H1 (cell line): ENCODE data around the gene SHISA9. TPM values are rescaled to one million over a fixed set of nuclear protein-coding genes. Genes with fewer than 3 reads are reported as not detected.

Source experiments
- CTCF ChIA-PET: fragments of 300-600 bp; sonication (Branson Sonifier 250); formaldehyde crosslinking; loops from one replicate; lab custom pipeline; 2021; ENCODE audit not compliant: partially characterized antibody; lab: Charles Lee
- POLR2A ChIA-PET: fragments of 300-600 bp; sonication (Branson Sonifier 250); formaldehyde crosslinking; loops from one replicate; lab custom pipeline; 2021; ENCODE audit warnings: inconsistent platforms; ENCODE audit not compliant: partially characterized antibody; lab: Charles Lee
- DNase-seq, 2 experiments: peaks; one replicate each; pipeline versions ENCODE4 v3.0.0 to v3.0.0-alpha.2; 2010 to 2022; ENCODE audit warnings: low spot score in 2 of 2, low read depth in 1 of 2, mixed read lengths in 1 of 2
- FAIRE-seq: peaks from 2 replicates; lab custom pipeline; 2011; peaks lifted over from hg19 to GRCh38; lab: Jason Lieb, UNC
- H2AFZ ChIP-seq: 2 replicates; pipeline ENCODE4 v1.8.1; 2012; ENCODE audit warnings: low read length, inconsistent platforms
- H2AK5ac ChIP-seq: 2 replicates; pipeline ENCODE4 v1.6.1; 2013; ENCODE audit warnings: low read depth, low read length
- H2BK120ac ChIP-seq: replicated peaks from 2 replicates; pipeline ENCODE3; 2013; ENCODE audit warnings: low read depth, low read length, inconsistent platforms
- H2BK12ac ChIP-seq: 2 replicates; pipeline ENCODE4 v1.6.1; 2013; ENCODE audit warnings: low read depth, low read length
- H2BK15ac ChIP-seq: 2 replicates; pipeline ENCODE4 v1.6.1; 2013; ENCODE audit warnings: low read length
- H2BK20ac ChIP-seq: 2 replicates; pipeline ENCODE4 v1.6.1; 2013; ENCODE audit warnings: low read length
- H2BK5ac ChIP-seq: 2 replicates; pipeline ENCODE4 v1.6.1; 2013; ENCODE audit warnings: low read depth, low read length
- H3K14ac ChIP-seq: 2 replicates; pipeline ENCODE4 v1.6.1; 2013; ENCODE audit warnings: inconsistent platforms; ENCODE audit not compliant: insufficient read length
- H3K18ac ChIP-seq: 2 replicates; pipeline ENCODE4 v1.6.1; 2013; ENCODE audit warnings: low read length; ENCODE audit errors: extremely low read depth
- H3K23ac ChIP-seq: 2 replicates; pipeline ENCODE4 v1.6.1; 2013; ENCODE audit warnings: inconsistent platforms; ENCODE audit not compliant: insufficient read length
- H3K23me2 ChIP-seq: 2 replicates; pipeline ENCODE4 v1.6.1; 2013; ENCODE audit warnings: low read depth, low read length
- H3K27ac ChIP-seq: 2 replicates; pipeline ENCODE4 v1.6.1; 2011; ENCODE audit warnings: low read depth, low read length, inconsistent platforms
- H3K27me3 ChIP-seq, 4 experiments: replicated peaks in 1 of 4; 1 replicate in 1 of 4; 2 replicates in 3 of 4; pipeline versions ENCODE4 v1.6.1 to v1.8.1; 2011 to 2013; ENCODE audit warnings: low read length in 3 of 4, mild to moderate bottlenecking in 3 of 4, inconsistent platforms in 2 of 4, mixed read lengths in 2 of 4, moderate library complexity in 1 of 4; ENCODE audit not compliant: control insufficient read depth in 3 of 4, insufficient read depth in 3 of 4; ENCODE audit errors: extremely low read depth in 1 of 4
- H3K36me3 ChIP-seq, 4 experiments: 2 replicates each; pipeline versions ENCODE4 v1.6.1 to v1.8.1; 2011 to 2013; ENCODE audit warnings: mild to moderate bottlenecking in 4 of 4, low read length in 3 of 4, moderate library complexity in 2 of 4, control low read depth in 1 of 4, inconsistent platforms in 1 of 4; ENCODE audit not compliant: insufficient read depth in 4 of 4, control insufficient read depth in 2 of 4
- H3K4ac ChIP-seq: replicated peaks from 2 replicates; pipeline ENCODE3; 2013; ENCODE audit warnings: low read length, low read depth, mixed read lengths, inconsistent platforms; ENCODE audit not compliant: insufficient read length
- H3K4me1 ChIP-seq, 4 experiments: replicated peaks in 1 of 4; 1 replicate in 1 of 4; 2 replicates in 3 of 4; pipeline versions ENCODE4 v1.6.1 to v1.8.1; 2011 to 2013; ENCODE audit warnings: low read length in 3 of 4, inconsistent platforms in 2 of 4, mixed read lengths in 1 of 4; ENCODE audit not compliant: insufficient read depth in 4 of 4, control insufficient read depth in 3 of 4
- H3K4me2 ChIP-seq, 2 experiments: 2 replicates each; pipeline versions ENCODE4 v1.6.1 to v1.8.1; 2011 to 2013; ENCODE audit warnings: low read depth in 2 of 2, low read length in 2 of 2, control low read depth in 1 of 2, inconsistent platforms in 1 of 2, mild to moderate bottlenecking in 1 of 2; ENCODE audit not compliant: insufficient read depth in 1 of 2
- H3K4me3 ChIP-seq, 4 experiments: fragments of 200-600, 300-600 bp in 1 of 4; sonication (generic), shearing (Covaris generic), sonication (Bioruptor Twin) in 1 of 4; 2 replicates each; pipeline versions ENCODE4 v1.5.1 to v1.8.1; 2011 to 2016; ENCODE audit warnings: low read length in 4 of 4, low read depth in 3 of 4, control low read depth in 2 of 4, inconsistent platforms in 2 of 4, mild to moderate bottlenecking in 2 of 4, mixed read lengths in 1 of 4, moderate library complexity in 1 of 4; ENCODE audit not compliant: insufficient read depth in 2 of 4; ENCODE audit errors: extremely low read depth in 1 of 4
- H3K56ac ChIP-seq: replicated peaks from 2 replicates; pipeline ENCODE3; 2013; ENCODE audit warnings: low read depth, mild to moderate bottlenecking, mixed read lengths, low read length, inconsistent platforms; ENCODE audit not compliant: insufficient read length
- H3K79me1 ChIP-seq: 2 replicates; pipeline ENCODE4 v1.6.1; 2013; ENCODE audit warnings: low read depth, low read length, control low read depth
- H3K79me2 ChIP-seq, 2 experiments: 2 replicates each; pipeline versions ENCODE4 v1.6.1 to v1.8.1; 2012 to 2013; ENCODE audit warnings: low read length in 2 of 2, mild to moderate bottlenecking in 2 of 2, inconsistent platforms in 1 of 2; ENCODE audit not compliant: insufficient read depth in 2 of 2, control insufficient read depth in 1 of 2
- H3K9ac ChIP-seq, 4 experiments: replicated peaks in 1 of 4; 1 replicate in 1 of 4; 2 replicates in 3 of 4; pipeline versions ENCODE4 v1.6.1 to v1.8.1; 2011 to 2013; ENCODE audit warnings: low read depth in 3 of 4, low read length in 3 of 4, control low read depth in 2 of 4, mild to moderate bottlenecking in 2 of 4, moderate library complexity in 2 of 4, inconsistent platforms in 1 of 4; ENCODE audit errors: extremely low read depth in 1 of 4
- H3K9me3 ChIP-seq, 2 experiments: 2 replicates each; pipeline versions ENCODE4 v1.6.1 to v1.8.1; 2012 to 2013; ENCODE audit warnings: mild to moderate bottlenecking in 2 of 2, moderate library complexity in 2 of 2, control low read depth in 1 of 2, inconsistent platforms in 1 of 2, low read depth in 1 of 2, low read length in 1 of 2, mixed read lengths in 1 of 2; ENCODE audit not compliant: insufficient read depth in 2 of 2
- H4K20me1 ChIP-seq, 2 experiments: replicated peaks in 1 of 2; 2 replicates each; pipeline versions ENCODE3 to v1.8.1; 2011 to 2013; ENCODE audit warnings: inconsistent platforms in 2 of 2, low read length in 2 of 2, mild to moderate bottlenecking in 1 of 2; ENCODE audit not compliant: insufficient read depth in 2 of 2, control insufficient read depth in 1 of 2
- H4K5ac ChIP-seq: 2 replicates; pipeline ENCODE4 v1.6.1; 2013; ENCODE audit warnings: low read length, low read depth, mixed read lengths, inconsistent platforms; ENCODE audit not compliant: insufficient read length
- H4K8ac ChIP-seq: 2 replicates; pipeline ENCODE4 v1.8.0; 2013; ENCODE audit warnings: mild to moderate bottlenecking, moderate library complexity, low read length, inconsistent platforms; ENCODE audit not compliant: insufficient read depth; ENCODE audit errors: extremely low read depth
- H4K91ac ChIP-seq: replicated peaks from 2 replicates; pipeline ENCODE3; 2013; ENCODE audit warnings: low read length, mixed read lengths, inconsistent platforms; ENCODE audit not compliant: insufficient read length
- EGR1 ChIP-seq: IDR thresholded peaks from 2 replicates; pipeline ENCODE4 v1.6.1; 2011; ENCODE audit warnings: low read depth, low read length, borderline replicate concordance
- FOSL1 ChIP-seq: IDR thresholded peaks from 2 replicates; pipeline ENCODE4 v1.6.1; 2011; ENCODE audit warnings: mild to moderate bottlenecking, low read depth, low read length, moderate library complexity; ENCODE audit not compliant: insufficient read depth
- JUND ChIP-seq: IDR thresholded peaks from 2 replicates; pipeline ENCODE4 v1.6.1; 2011; ENCODE audit warnings: mild to moderate bottlenecking, improper control_type of control experiment, low read length
- KDM1A ChIP-seq: fragments of 200-600, 300-600 bp; sonication (generic); IDR thresholded peaks from 2 replicates; pipeline ENCODE4 v1.7.1; 2016; ENCODE audit warnings: mild to moderate bottlenecking, low read length, borderline replicate concordance
- POU5F1 ChIP-seq: IDR thresholded peaks from 2 replicates; pipeline ENCODE4 v1.6.1; 2011; ENCODE audit warnings: low read depth, mild to moderate bottlenecking, low read length, moderate library complexity
- RBBP5 ChIP-seq: IDR thresholded peaks from 2 replicates; pipeline ENCODE4 v1.7.1; 2012; ENCODE audit warnings: low read depth, mild to moderate bottlenecking, inconsistent platforms, low read length, moderate library complexity, borderline replicate concordance
- SIRT6 ChIP-seq: IDR thresholded peaks from one replicate; pipeline ENCODE4 v1.7.1; 2012; ENCODE audit warnings: low read length, inconsistent platforms
- WGBS, 2 experiments: shearing (Covaris generic) in 1 of 2; methylation state at CpG; one replicate each; pipeline versions ENCODE4 v1.1.6 to v1.1.7; 2013 to 2015; ENCODE audit warnings: low lambda C conversion rate in 2 of 2, mixed read lengths in 2 of 2, inconsistent platforms in 1 of 2, low coverage in 1 of 2, missing lambda C conversion rate in 1 of 2; ENCODE audit not compliant: insufficient replicate concordance in 2 of 2, insufficient coverage in 1 of 2, insufficient read length in 1 of 2; ENCODE audit errors: extremely low coverage in 1 of 2, missing lambda C conversion rate in 1 of 2; 5-methylcytosine and 5-hydroxymethylcytosine counted together
- long read RNA-seq, 2 experiments: library from RNA in 1 of 2; library from capped mRNA in 1 of 2; stranded (forward); transcript quantifications; one replicate each; pipeline ENCODE4 v2.0.0, GENCODE V29; 2021; ENCODE audit warnings: inconsistent platforms in 1 of 2
- polyA minus RNA-seq, 3 experiments: library from RNA; depleted of rRNA, polyadenylated mRNA; stranded (reverse); fragments of >200 nt; gene quantifications; 1 replicate in 2 of 3; 2 replicates in 1 of 3; pipeline ENCODE4 v1.2.3, GENCODE V29; 2011
- polyA plus RNA-seq, 7 experiments: library from polyadenylated mRNA; depleted of rRNA in 3 of 7; stranded (reverse) in 5 of 7; unstranded in 2 of 7; fragments of >200 nt in 5 of 7; fragments of 200-250 nt in 2 of 7; gene quantifications; 1 replicate in 5 of 7; 2 replicates in 1 of 7; 4 replicates in 1 of 7; pipeline versions ENCODE4 v1.2.1 to v1.2.3, GENCODE V29; 2011 to 2013; ENCODE audit warnings: missing spikeins in 2 of 7, mixed read lengths in 2 of 7
- total RNA-seq: library from RNA; stranded (reverse); fragmentation: NEBNext Ultra II Directional; extraction: Animal tissue kit (Norgen Biotek cat#: 25700); gene quantifications from 2 replicates; pipeline ENCODE4 v1.2.1, GENCODE V29; 2021

The SHISA9 gene
- total RNA-seq, result 39.8 and 41.9 TPM in 2 replicates
- 25.6 and 28.7 TPM in 2 replicates for polyA plus RNA-seq (2011; rRNA removed)
- polyA plus RNA-seq (2011; cell fraction: cytosol; rRNA removed), result 18.3 TPM
- 29.4 TPM for polyA plus RNA-seq (2011; cell fraction: nucleus; rRNA removed)
- polyA plus RNA-seq (2012, experiment 1 of 2), result 13.7 to 20.8 TPM (median 17.4 TPM) in 4 replicates
- polyA plus RNA-seq (2012, experiment 2 of 2), result 6.6 TPM
- polyA plus RNA-seq (2013, experiment 1 of 2), result 22.3 TPM
- 26.4 TPM for polyA plus RNA-seq (2013, experiment 2 of 2)
- polyA minus RNA-seq (2011; rRNA and poly(A)+ RNA removed), result 31.8 and 36.5 TPM in 2 replicates
- 41.0 TPM for polyA minus RNA-seq (2011; cell fraction: cytosol; rRNA and poly(A)+ RNA removed)
- polyA minus RNA-seq (2011; cell fraction: nucleus; rRNA and poly(A)+ RNA removed), result 93.2 TPM
- long read RNA-seq, experiment 1, full-length matches to known transcripts, result 4 of 31 reads
- long read RNA-seq, experiment 1, partial matches to known transcripts, result 12 of 31 reads
- long read RNA-seq, experiment 1, other reads (novel, unspliced or antisense), result 15 of 31 reads
- long read RNA-seq, experiment 2, partial matches to known transcripts, result 0 of 6 reads
- long read RNA-seq, experiment 2, other reads (novel, unspliced or antisense), result 6 of 6 reads

DNA sequence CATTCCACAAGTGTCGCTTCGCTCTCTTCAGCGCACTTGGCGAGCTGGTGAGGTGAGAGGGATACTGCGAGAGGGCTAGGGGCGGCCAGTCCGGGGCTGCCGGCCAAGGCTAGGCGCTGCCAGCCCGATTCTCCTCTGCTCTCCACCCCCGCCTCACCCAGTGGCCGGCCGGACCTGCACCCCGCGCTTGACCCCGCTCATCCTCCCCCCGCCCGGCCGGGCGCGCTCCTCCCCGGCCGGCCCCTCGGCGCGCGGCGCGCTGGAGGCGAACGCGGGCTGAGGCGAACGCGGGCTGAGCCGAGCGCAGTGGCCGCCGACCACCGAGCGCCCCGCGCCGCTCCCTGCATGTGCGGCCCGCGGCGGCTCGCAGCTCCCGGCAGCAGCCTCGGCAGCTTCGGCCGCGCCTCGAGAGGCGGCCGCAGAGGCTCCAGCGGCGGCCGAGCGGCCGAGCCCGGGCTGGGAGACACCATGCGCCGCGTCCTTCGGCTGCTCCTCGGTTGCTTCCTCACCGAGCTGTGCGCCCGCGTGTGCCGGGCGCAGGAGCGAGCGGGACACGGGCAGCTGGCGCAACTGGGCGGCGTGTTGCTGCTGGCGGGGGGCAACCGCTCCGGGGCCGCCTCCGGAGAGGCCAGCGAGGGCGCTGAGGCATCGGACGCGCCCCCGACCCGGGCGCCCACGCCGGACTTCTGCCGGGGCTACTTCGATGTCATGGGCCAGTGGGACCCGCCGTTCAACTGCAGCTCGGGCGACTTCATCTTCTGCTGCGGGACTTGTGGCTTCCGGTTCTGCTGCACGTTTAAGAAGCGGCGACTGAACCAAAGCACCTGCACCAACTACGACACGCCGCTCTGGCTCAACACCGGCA is at the start of gene SHISA9:
Gene SHISA9, plus strand, starts transcription at position 2 of the 865 bp plus-strand sequence.
- peak within 1 kb of the TSS; percentile 51 to 84 (median 64) for H3K9ac ChIP-seq
- H2AK5ac ChIP-seq, result no peak within 1 kb of the TSS
- peak within 1 kb of the TSS; percentile 76; the same call in 1 of the 2 replicates for H2AFZ ChIP-seq
- H3K9me3 ChIP-seq, result no peaks in the 10 kb centered on the region
- H3K79me1 ChIP-seq, result peaks cover 8% of the 10 kb centered on the region; the same call in 1 of the 2 replicates
- peaks cover 9 to 17% (median 12%) of the 10 kb centered on the region in 4 experiments for H3K4me1 ChIP-seq
- peak within 1 kb of the TSS; percentile 55 for H4K5ac ChIP-seq
- peak within 1 kb of the TSS; percentile 99; the same call in 1 of the 2 replicates for H2BK15ac ChIP-seq
- H4K20me1 ChIP-seq, result peaks cover 10 to 19% of the 10 kb centered on the region in 2 experiments
- H4K8ac ChIP-seq, result peak within 1 kb of the TSS; percentile 51
- peak within 1 kb of the TSS; percentile 66; the same call in 1 of the 2 replicates for H2BK5ac ChIP-seq
- H3K4ac ChIP-seq, result no peak within 1 kb of the TSS
- H3K4me2 ChIP-seq, result peak within 1 kb of the TSS; percentile 75 to 100
- no peak within 1 kb of the TSS for H3K27ac ChIP-seq
- no peak within 1 kb of the TSS for H3K23ac ChIP-seq
- ChIA-PET CTCF (interaction anchor here (1.0 kb wide), 1 partner anchor 210 kb away, joined by 4 read pairs; no protein-coding TSS in a partner anchor), POLR2A (interaction anchor here (2.7 to 3.3 kb wide), 2 partner anchors 15 to 449 kb away, joined by 7 to 10 read pairs; no protein-coding TSS in a partner anchor)
- H2BK20ac ChIP-seq, result 0 out of 2 replicates have a peak within 1 kb of the TSS, but pooled peaks have one; percentile 76
- no peak within 1 kb of the TSS for H3K14ac ChIP-seq
- peak within 1 kb of the TSS; percentile 48 for H2BK120ac ChIP-seq
- H3K36me3 ChIP-seq, result no peaks in the 10 kb centered on the region
- H4K91ac ChIP-seq, result peak within 1 kb of the TSS; percentile 96
- peaks cover 0 to 2% (median 0%) of the 10 kb centered on the region in 4 experiments; a peak in 3 of 7 replicates for H3K27me3 ChIP-seq
- WGBS, 2 experiments, result 1% methylated on average over 80 of the region's 110 CpGs; no CpG with 5 or more reads in 1 of the 2 experiments
- peak within 1 kb of the TSS; percentile 82 to 97 (median 94) for H3K4me3 ChIP-seq
- peak in 1 of 2 experiments; percentile 79 for DNase-seq
- peaks cover 22% of the 10 kb centered on the region for H3K23me2 ChIP-seq
- peaks cover 0 to 47% of the 10 kb centered on the region in 2 experiments; a peak in 3 of 4 replicates for H3K79me2 ChIP-seq
- FAIRE-seq, result no peak
- peak within 1 kb of the TSS; percentile 84 for H3K56ac ChIP-seq
- H3K18ac ChIP-seq, result peak within 1 kb of the TSS; percentile 95
- peak within 1 kb of the TSS; percentile 84; the same call in 1 of the 2 replicates for H2BK12ac ChIP-seq
- TF ChIP-seq FOSL1 (no peak), EGR1 (peak; percentile 20; the same call in 1 of the 2 replicates), JUND (no peak), SIRT6 (no peak), KDM1A (no peak), RBBP5 (0 out of 2 replicates have a peak, but pooled peaks have one; percentile 20), POU5F1 (no peak)
